GM18511 (cell line): ENCODE measurements around the gene DIAPH1.

ENCODE experiments used
- ATAC-seq: cut with Tn5 transposase; IDR thresholded peaks from one replicate; pipeline ENCODE4 v1.9.1; 2021; ENCODE audit warnings: mild to moderate bottlenecking, moderate library complexity; ENCODE audit not compliant: unreplicated experiment

The DIAPH1 gene

GRCh38 chr5:141565826-141566570 is 52.8 kb downstream of the DIAPH1 start:
- no peak for ATAC-seq

GRCh38 chr5:141564216-141564692 is 54.5 kb downstream of the DIAPH1 start:
- ATAC-seq, result peak; percentile 99

DNA sequence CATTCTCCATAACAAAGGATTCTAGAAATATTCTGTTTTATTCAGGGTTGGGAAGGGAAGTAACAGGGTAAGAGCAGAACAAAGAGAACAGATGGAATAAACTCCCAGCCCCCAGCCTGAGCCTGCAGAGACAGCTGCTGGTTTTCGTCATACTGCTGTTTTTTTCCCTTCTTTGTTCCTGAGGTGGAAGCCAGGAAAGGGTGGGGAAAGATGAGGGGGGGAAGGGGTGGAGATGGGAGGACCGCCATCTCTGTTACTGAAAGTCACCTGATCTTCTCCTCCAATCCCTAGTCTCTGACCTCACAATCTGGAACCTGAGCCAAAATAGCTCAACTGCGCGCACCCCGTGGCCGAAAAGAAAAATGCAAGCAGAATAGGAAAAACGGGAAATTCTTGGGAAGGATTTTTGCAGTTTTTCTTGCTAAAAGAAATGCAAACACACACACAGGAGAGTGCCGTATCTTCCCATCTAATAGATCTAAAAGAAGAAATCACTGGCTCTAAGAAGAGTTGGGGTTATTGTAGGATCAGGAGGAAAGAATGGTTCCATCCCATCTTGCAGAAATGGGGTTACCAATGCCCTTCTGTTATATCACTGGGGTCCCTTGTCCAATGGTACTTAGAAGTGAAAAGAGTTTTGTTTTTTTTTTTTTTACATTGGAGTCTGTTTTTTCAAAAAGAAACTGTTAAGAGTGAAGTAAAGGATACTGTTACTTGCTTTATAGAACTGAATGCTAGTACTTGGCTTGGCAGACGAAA is 57.9 kb downstream of the DIAPH1 start:
- ATAC-seq, result no peak

GRCh38 chr5:141560151-141560550 is 58.6 kb downstream of the DIAPH1 start:
- ATAC-seq, result no peak

DNA sequence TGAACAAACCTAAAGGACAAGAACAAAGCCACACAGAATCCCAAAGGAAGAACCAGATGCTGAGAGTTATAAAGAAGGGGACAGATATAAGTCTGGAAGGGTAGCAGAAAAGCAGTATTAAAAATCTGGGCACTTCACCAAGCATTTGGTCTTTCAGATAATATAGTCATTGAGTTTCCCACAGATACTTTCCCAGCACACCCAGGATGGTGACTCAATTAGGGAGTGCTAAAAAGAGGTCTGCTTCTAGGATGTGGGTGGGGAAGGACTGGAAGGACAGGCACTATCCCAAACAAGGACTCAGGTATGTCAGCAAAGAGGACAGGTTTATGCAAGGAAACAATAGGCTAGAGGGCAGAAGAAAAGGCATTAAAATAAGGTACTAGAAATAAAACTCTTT is 59.3 kb downstream of the DIAPH1 start:
- no peak for ATAC-seq

DNA sequence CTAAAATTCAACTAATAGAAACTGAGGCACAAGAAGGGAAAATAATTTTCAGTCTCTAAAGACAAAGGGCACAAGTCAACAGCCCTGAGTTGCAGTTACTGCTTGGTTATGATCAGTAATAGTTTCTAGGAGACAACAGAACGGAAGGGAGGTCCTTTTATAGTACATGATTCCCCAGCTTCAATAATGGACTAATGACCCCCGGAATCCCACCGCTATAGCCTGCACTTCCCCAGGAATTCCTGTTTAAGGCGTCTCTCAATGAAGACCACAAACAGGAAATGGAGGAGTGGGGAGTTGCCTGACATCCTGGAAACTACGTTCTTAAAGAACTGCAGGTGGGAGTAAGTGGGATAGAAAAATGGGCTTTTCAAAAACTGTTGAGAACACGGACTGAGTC is 60.6 kb downstream of the DIAPH1 start:
- ATAC-seq, result peak; percentile 13

- ATAC-seq, result peak; percentile 80
Measured at GRCh38 chr5:141557681-141558136, 61.1 kb downstream of the DIAPH1 start.

DNA sequence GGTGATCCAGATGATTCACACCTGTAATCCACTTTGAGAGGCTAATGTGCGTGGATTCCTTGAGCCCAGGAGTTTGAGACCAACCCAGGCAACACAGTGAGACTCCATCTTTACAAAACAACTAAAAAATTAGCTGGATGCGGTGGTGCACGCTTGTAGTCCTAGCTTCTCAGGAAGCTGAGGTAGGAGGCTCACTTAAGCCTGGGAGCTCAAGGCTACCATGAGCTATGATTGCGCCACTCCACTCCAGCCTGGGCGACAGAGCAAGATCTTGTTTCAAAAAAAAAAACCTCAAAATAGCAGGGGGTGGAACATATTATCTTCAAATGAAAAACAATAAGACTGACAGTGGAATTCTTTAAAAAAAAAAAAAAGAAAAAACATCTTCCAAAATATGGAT is 70.9 kb downstream of the DIAPH1 start:
- ATAC-seq, result no peak

GRCh38 chr5:141547488-141547887 is 71.3 kb downstream of the DIAPH1 start:
- no peak for ATAC-seq

DNA sequence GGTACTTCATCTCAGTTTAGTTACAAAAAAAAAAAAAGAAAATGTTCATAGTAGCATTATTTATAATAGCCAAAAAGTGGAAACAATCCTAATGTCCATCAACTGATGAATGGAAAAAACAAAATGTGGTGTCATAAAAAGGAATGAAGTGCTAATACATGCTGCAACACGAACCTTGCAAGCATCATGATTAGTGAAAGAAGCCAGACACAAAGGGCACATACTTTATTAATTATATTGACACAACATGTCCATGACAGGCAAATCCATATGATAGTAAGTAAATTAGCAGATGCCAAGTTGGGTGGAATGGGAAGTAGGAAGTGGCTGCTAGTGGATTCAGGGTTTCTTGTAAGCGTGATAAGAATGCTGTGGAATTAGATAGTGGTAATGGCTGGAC is 75.7 kb downstream of the DIAPH1 start:
- no peak for ATAC-seq

DNA sequence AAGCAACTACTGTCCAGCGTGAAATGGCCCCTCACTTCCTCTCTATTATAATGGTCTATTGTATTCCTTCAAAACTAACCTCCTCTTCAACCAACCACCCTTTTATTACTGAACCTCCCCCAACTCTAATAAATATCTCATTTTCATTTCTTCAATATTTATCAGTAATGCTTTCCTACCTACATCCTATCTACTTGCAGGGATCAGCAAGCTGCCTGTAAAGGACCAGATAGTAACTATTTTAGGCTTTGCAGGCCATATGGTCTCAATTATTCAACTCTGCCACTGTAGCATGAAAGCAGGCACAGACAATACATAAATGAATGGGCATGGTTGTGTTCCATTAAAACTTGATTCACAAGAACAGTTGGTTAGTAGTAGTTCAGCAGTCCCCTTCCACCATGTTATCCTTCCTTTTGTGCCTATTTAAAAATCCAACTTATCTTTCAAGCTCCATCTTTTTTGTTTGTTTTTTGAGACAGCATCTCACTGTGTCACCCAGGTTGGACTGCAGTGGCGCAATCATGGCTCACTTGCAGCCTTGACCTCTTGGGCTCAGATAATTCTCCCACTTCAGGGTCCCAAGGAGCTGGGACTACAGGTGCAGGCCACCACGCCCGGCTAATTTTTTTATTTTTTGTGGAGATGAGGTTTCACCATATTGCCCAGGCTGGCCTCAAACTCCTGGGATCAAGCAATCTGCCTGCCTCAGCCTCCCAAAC is 84.1 kb downstream of the DIAPH1 start:
- ATAC-seq, result no peak

DNA sequence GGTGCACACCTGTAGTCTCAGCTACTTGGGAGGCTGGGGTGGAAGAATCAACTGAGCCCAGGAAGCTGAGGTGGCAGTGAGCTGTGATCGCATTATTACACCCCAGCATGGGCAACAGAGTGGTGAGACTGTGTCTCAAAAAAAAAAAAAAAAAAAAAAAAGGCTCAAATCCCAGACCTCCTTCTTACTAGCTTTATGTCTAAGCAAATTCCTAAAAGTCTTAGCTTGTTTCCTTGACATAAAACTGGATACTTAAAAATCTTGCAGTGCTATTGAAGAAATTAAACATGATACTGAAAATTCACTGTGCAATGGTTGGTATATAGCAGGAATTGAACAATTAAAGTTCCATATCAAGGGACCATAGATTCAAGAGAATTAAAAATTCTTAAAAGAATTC is 84.9 kb downstream of the DIAPH1 start:
- no peak for ATAC-seq

- no peak for ATAC-seq
Measured at GRCh38 chr5:141532726-141533125, 86.1 kb downstream of the DIAPH1 start.

DNA sequence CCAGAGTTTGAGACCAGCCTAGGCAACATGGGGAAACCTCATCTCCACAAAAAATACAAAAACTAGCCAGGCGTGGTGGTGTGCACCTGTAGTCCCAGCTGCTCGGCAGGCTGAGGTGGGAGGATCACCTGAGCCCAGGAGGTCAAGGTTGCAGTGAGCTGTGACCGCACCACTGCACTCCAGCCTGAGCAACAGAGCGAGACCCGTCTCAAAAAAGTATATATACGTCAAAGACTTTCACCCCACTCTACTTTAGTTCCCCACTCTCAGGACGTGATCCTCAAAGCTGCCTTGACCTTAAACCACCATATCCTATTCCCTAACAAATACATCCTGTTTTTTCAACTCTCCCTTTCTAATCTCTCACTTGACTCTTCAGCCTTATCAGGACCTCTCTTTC is 88.9 kb downstream of the DIAPH1 start:
- ATAC-seq, result peak; percentile 51

GRCh38 chr5:141529002-141529401 is 89.8 kb downstream of the DIAPH1 start:
- peak; percentile 39 for ATAC-seq

GRCh38 chr5:141528291-141528984 is 90.4 kb downstream of the DIAPH1 start:
- ATAC-seq, result no peak

- ATAC-seq, result no peak
Measured at GRCh38 chr5:141527426-141527825, 91.4 kb downstream of the DIAPH1 start.

DNA sequence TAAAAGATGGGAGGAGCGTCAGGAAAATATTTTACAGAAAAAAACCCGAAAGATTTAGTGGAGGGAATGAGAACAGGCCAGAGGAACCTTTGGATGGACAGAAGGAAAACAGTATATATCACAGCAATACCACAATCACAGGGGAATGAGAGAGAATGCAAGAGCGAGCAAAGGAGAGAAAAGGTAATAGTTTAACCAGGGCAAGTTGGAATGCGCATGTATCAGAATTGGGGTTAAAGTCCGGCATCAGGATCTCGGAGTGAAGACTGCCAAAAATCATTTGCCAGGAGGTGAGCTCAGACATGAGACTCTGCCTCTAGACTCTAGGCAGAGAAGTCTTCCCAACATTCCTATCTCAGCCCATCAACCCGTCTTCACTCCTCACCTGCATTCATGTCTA is 93.1 kb downstream of the DIAPH1 start:
- ATAC-seq, result no peak

GRCh38 chr5:141524604-141525597 is 93.9 kb downstream of the DIAPH1 start:
- peak; percentile 84 for ATAC-seq

DNA sequence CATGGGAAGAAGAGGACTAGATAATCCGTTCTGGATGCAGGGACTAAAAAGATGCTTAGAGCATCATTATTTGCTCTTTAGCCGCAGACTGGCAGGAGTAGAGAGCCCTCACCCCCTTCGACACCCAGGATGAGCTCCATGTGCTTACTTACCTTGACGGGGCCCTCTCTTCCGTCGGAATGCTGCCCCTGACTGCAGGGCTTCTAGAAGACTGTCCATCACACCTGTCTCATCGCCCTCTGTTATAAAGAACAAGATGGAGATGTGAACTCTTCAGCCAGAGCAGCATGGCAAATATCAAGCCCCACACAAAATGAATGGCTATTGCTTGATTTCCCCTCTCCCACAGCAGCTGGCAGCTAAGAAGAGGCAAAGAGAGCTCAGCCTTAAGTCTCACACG is 94.8 kb downstream of the DIAPH1 start:
- no peak for ATAC-seq
